ENCODE data around the gene SYT15. TPM values are rescaled to one million over a fixed set of nuclear protein-coding genes. Genes with fewer than 3 reads are reported as not detected.

SYT15 gene
- total RNA-seq, result not detected in 2 replicates

GRCh38 chr10:46578474-46579178 is at the start of gene SYT15:
Gene SYT15, plus strand, starts transcription at chr10:46579128. Its CDS starts 41 bp downstream, at chr10:46579169.

GRCh38 chr10:46556515-46557318 is 22.2 kb upstream of the SYT15 start, which contains the start of gene GPRIN2:
Gene GPRIN2, minus strand, starts transcription at chr10:46556658. Its CDS starts 5,922 bp downstream, at chr10:46550736.

Other genes starting within 250 kb of the SYT15 start
- 183 and 261 TPM in 2 replicates for gene ANXA8L1, start 203.4 kb upstream of the SYT15 start, total RNA-seq
- not detected in 2 replicates for gene NPY4R, start 113.2 kb upstream of the SYT15 start, total RNA-seq
- 0.85 and 10.4 TPM in 2 replicates for gene GPRIN2, start 22.5 kb upstream of the SYT15 start, total RNA-seq